Measurements from ENCODE around the gene RIN2. TPM values are rescaled to one million over a fixed set of nuclear protein-coding genes. Genes with fewer than 3 reads are reported as not detected.
A peak's percentile ranks its signal among the peaks of the same experiment; 100 is the strongest.

RIN2 gene, protein sequence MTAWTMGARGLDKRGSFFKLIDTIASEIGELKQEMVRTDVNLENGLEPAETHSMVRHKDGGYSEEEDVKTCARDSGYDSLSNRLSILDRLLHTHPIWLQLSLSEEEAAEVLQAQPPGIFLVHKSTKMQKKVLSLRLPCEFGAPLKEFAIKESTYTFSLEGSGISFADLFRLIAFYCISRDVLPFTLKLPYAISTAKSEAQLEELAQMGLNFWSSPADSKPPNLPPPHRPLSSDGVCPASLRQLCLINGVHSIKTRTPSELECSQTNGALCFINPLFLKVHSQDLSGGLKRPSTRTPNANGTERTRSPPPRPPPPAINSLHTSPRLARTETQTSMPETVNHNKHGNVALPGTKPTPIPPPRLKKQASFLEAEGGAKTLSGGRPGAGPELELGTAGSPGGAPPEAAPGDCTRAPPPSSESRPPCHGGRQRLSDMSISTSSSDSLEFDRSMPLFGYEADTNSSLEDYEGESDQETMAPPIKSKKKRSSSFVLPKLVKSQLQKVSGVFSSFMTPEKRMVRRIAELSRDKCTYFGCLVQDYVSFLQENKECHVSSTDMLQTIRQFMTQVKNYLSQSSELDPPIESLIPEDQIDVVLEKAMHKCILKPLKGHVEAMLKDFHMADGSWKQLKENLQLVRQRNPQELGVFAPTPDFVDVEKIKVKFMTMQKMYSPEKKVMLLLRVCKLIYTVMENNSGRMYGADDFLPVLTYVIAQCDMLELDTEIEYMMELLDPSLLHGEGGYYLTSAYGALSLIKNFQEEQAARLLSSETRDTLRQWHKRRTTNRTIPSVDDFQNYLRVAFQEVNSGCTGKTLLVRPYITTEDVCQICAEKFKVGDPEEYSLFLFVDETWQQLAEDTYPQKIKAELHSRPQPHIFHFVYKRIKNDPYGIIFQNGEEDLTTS
- 10 to 100 TPM; 11.8 to 14.0 TPM for polyA plus RNA-seq

DNA sequence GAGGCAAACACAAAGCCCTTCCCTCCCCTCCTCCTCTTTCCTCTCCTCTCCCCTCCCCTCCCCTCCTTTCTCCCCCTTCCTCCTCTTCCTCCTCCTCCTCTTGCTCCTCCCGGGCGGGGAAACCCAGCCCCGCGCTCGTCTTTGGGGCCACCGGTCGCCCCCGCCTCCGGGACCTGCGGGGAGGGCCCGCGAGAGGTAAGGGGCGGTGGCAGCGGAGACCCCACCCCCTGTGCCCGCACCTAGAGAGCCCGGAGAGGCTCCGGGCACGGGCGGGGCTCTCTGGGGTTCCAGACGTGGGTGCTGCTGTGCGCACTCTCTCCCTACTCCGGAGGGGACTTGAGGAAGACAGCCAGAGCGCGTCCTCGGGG lies at the start of gene RIN2:
RIN2 (plus strand) TSS at position 126 of the 368 bp plus-strand sequence. CDS start 131,344 bp downstream, outside the sequence.
- WGBS, 2 donors, result 0% methylated on average over 17 to 25 of the region's 25 CpGs
- Histone ChIP-seq H3K4me3 (ENCODE audit: low read depth in 1 of 2, low read length in 2 of 2) (peak within 1 kb of the TSS; percentile 71), H3K27ac (ENCODE audit: low read depth in 2 of 2, low read length in 1 of 2) (peak within 1 kb of the TSS; percentile 93), H3K9me3 (ENCODE audit: control insufficient read depth in 2 of 2, insufficient read depth in 1 of 2, low read depth in 1 of 2, low read length in 1 of 2) (no peaks in the 10 kb centered on the region), H3K4me1 (ENCODE audit: control insufficient read depth in 2 of 2, insufficient read depth in 2 of 2, low read length in 1 of 2) (peaks cover 0 to 2% of the 10 kb centered on the region in 2 donors), H3K36me3 (ENCODE audit: control insufficient read depth in 2 of 2, insufficient read depth in 2 of 2, low read length in 1 of 2) (no peaks in the 10 kb centered on the region), H3K27me3 (ENCODE audit: control insufficient read depth in 1 of 2, insufficient read depth in 2 of 2, low read length in 2 of 2) (no peaks in the 10 kb centered on the region)

DNA sequence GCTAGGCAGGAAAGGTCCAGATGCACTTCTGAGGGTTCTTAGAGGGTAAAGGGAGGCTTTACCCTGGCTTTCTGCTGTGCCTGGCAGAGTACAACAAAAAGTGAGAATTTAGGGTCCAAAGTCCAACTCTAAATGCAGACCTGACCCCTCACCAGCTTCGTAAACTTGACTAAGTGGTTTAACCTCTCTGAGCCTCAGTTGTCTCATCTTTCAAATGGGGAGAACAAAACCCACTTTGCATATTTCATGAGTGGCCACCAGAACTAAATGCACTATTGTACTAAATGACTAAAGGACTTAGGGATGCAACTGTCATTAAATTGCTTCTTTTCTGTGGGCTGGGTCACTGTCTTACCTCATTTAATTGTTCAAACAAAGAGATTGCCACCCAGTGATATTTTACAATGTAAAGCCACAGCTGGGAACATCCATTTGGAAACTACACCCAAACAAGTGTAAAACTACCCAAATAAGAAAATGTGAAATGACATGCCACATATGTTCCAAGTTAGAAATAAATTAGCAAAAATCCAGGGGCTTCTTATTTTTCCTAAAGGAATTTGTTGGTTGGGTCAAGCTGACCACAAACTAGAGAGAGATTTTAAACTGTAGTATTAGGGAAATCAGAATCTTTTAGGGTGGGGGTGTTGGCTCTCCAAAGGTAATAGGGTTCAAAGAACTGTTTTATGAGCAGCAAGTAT lies 48.3 kb upstream of the RIN2 start:
- 70 to 73% methylated on average over 1 of the region's 1 CpG for WGBS, 2 donors
- Histone ChIP-seq H3K4me1 (ENCODE audit: control insufficient read depth in 2 of 2, insufficient read depth in 2 of 2, low read length in 1 of 2) (peaks cover 2 to 11% of the 10 kb centered on the region in 2 donors), H3K27ac (ENCODE audit: low read depth in 2 of 2, low read length in 1 of 2) (no peak overlapping the region)

DNA sequence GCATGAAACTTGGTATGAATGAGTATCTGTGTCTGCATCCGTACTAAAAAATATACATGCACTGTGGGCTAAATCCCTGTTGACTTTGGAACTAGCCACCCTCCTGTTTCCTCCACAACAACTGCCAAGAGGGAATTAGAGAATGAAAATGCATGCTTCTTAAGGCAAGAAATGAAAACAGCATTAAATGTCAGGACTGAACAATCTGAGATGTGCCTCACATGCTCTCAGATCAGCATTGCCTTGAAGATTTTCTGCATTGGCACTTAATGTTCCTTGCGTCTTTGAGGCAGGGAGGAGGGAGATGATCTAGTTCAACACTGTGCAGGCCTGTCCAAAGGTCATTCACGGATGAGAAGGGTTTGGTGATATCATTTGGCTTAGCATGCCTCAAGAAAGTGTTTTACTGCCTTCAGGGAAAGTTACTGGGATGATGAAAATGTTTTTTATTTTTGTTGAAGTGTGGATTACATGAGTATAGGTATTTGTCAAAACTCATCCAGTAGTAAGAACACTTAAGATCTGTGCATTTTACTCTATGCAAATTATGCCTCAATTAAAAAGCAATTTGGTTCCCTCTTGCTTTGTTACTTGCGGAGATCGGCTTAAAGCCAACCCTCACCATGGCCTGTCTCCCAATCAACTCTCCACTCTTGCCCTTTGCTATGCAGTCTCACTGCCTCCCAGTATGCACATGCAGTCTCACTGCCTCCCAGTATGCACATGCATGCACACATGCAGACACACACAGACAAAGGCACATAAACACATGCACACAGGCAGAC lies 47.5 kb upstream of the RIN2 start:
- no peak overlapping the region for H3K4me3 ChIP-seq (ENCODE audit: low read depth in 1 of 2, low read length in 2 of 2)
- peaks cover 0 to 3% of the 10 kb centered on the region in 2 donors for H3K9me3 ChIP-seq (ENCODE audit: control insufficient read depth in 2 of 2, insufficient read depth in 1 of 2, low read depth in 1 of 2, low read length in 1 of 2)
- no peak overlapping the region for H3K27ac ChIP-seq (ENCODE audit: low read depth in 2 of 2, low read length in 1 of 2)
- H3K36me3 ChIP-seq (ENCODE audit: control insufficient read depth in 2 of 2, insufficient read depth in 2 of 2, low read length in 1 of 2), result no peaks in the 10 kb centered on the region
- H3K4me1 ChIP-seq (ENCODE audit: control insufficient read depth in 2 of 2, insufficient read depth in 2 of 2, low read length in 1 of 2), result peaks cover 2 to 11% of the 10 kb centered on the region in 2 donors
- no peaks in the 10 kb centered on the region for H3K27me3 ChIP-seq (ENCODE audit: control insufficient read depth in 1 of 2, insufficient read depth in 2 of 2, low read length in 2 of 2)
- WGBS, 2 donors, result 40 to 44% methylated on average over 5 of the region's 5 CpGs

More for the DNA sequence above, 48.3 kb upstream of the RIN2 start:
- Histone ChIP-seq H3K27me3 (ENCODE audit: control insufficient read depth in 1 of 2, insufficient read depth in 2 of 2, low read length in 2 of 2) (no peaks in the 10 kb centered on the region), H3K36me3 (ENCODE audit: control insufficient read depth in 2 of 2, insufficient read depth in 2 of 2, low read length in 1 of 2) (no peaks in the 10 kb centered on the region), H3K4me3 (ENCODE audit: low read depth in 1 of 2, low read length in 2 of 2) (no peak overlapping the region), H3K9me3 (ENCODE audit: control insufficient read depth in 2 of 2, insufficient read depth in 1 of 2, low read depth in 1 of 2, low read length in 1 of 2) (peaks cover 0 to 3% of the 10 kb centered on the region in 2 donors)

DNA sequence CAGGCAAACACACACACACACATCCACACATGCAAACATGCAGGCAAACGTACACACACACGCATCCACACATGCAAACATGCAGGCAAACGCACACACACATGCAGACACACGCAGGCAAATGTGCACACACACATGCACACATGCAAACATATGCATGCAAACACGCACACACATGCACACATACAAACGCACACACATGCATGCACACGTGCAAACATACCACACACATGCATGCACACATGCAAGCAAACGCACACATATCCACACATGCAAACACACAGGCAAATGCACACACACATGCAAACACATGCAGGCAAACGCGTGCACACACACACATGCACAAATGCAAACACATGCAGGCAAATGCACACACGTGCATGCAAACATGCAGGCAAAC lies 46.9 kb upstream of the RIN2 start:
- no peaks in the 10 kb centered on the region for H3K36me3 ChIP-seq (ENCODE audit: control insufficient read depth in 2 of 2, insufficient read depth in 2 of 2, low read length in 1 of 2)
- no peak overlapping the region for H3K27ac ChIP-seq (ENCODE audit: low read depth in 2 of 2, low read length in 1 of 2)
- no peak overlapping the region for H3K4me3 ChIP-seq (ENCODE audit: low read depth in 1 of 2, low read length in 2 of 2)
- H3K27me3 ChIP-seq (ENCODE audit: control insufficient read depth in 1 of 2, insufficient read depth in 2 of 2, low read length in 2 of 2), result no peaks in the 10 kb centered on the region
- WGBS, 2 donors, result 89 to 93% methylated on average over 11 of the region's 11 CpGs
- peaks cover 2 to 11% of the 10 kb centered on the region in 2 donors for H3K4me1 ChIP-seq (ENCODE audit: control insufficient read depth in 2 of 2, insufficient read depth in 2 of 2, low read length in 1 of 2)
- peaks cover 0 to 3% of the 10 kb centered on the region in 2 donors for H3K9me3 ChIP-seq (ENCODE audit: control insufficient read depth in 2 of 2, insufficient read depth in 1 of 2, low read depth in 1 of 2, low read length in 1 of 2)

DNA sequence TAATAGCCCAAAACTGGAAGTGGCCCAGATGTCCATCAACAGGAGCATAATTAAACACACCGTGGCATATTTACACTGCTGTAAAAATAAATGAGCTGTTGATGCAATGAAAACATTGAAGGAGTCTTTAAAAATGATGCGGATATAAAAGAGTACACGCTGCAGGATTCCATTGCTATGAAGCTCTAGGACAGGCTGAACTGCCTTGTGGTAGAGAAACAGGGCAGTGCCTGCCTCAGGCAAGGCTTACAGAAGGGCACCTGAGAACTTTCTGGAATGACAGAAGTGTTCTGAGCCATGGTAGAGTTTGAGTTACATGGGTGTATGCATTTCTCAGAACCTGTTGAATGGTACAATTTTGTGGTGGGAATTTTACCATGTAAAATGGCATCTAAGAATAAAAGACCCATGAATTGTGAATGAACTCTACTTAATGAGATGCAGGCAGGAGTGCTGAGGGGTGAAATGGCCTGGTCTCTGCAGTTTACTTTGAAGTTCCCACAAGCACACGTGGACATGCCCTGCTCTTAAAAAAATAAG lies 45.3 kb upstream of the RIN2 start:
- no peaks in the 10 kb centered on the region for H3K27me3 ChIP-seq (ENCODE audit: control insufficient read depth in 1 of 2, insufficient read depth in 2 of 2, low read length in 2 of 2)
- H3K9me3 ChIP-seq (ENCODE audit: control insufficient read depth in 2 of 2, insufficient read depth in 1 of 2, low read depth in 1 of 2, low read length in 1 of 2), result peaks cover 0 to 3% of the 10 kb centered on the region in 2 donors
- peak overlapping the region; percentile 50 to 67 for H3K27ac ChIP-seq (ENCODE audit: low read depth in 2 of 2, low read length in 1 of 2)
- WGBS, 2 donors, result 33 to 47% methylated on average over 4 of the region's 4 CpGs
- no peaks in the 10 kb centered on the region for H3K36me3 ChIP-seq (ENCODE audit: control insufficient read depth in 2 of 2, insufficient read depth in 2 of 2, low read length in 1 of 2)
- peaks cover 2 to 11% of the 10 kb centered on the region in 2 donors for H3K4me1 ChIP-seq (ENCODE audit: control insufficient read depth in 2 of 2, insufficient read depth in 2 of 2, low read length in 1 of 2)
- H3K4me3 ChIP-seq (ENCODE audit: low read depth in 1 of 2, low read length in 2 of 2), result no peak overlapping the region

DNA sequence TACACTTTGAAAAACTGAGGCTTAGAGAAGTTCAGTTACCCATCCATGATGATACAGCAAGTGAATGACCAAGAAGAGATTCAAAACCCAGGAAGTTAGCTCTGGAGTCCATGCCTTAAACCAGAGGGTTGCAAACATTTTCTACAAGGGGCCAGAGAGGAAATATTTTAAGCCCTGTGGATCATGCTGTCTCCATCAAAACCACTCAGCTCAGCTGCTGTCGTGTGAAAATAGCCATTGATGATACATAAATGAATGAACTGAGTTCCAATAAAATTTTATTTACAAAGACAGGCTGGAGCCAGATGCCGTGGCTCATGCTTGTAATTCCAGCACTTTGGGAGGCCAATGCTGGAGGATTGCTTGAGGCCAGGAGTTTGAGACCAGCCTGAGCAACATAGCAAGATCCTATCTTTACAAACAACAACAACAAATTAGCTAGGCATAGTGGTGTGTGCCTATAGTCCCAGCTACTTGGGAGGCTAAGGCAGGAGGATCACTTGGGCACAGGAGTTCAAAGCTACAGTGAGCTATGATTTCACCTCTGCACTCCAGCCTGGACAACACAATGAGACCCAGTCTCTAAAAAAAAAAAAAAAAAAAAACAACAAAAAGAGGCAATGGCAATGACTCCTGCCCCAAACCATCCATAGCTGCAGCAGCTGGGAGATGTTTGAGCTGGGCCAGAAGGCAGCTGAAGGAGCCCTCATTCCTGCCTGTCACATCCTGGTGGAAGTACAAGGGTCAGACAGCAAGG lies 44.1 kb upstream of the RIN2 start:
- peaks cover 0 to 3% of the 10 kb centered on the region in 2 donors for H3K9me3 ChIP-seq (ENCODE audit: control insufficient read depth in 2 of 2, insufficient read depth in 1 of 2, low read depth in 1 of 2, low read length in 1 of 2)
- H3K27ac ChIP-seq (ENCODE audit: low read depth in 2 of 2, low read length in 1 of 2), result no peak overlapping the region
- no peak overlapping the region for H3K4me3 ChIP-seq (ENCODE audit: low read depth in 1 of 2, low read length in 2 of 2)
- H3K36me3 ChIP-seq (ENCODE audit: control insufficient read depth in 2 of 2, insufficient read depth in 2 of 2, low read length in 1 of 2), result no peaks in the 10 kb centered on the region
- no peaks in the 10 kb centered on the region for H3K27me3 ChIP-seq (ENCODE audit: control insufficient read depth in 1 of 2, insufficient read depth in 2 of 2, low read length in 2 of 2)
- peaks cover 2 to 11% of the 10 kb centered on the region in 2 donors for H3K4me1 ChIP-seq (ENCODE audit: control insufficient read depth in 2 of 2, insufficient read depth in 2 of 2, low read length in 1 of 2)
- WGBS, 2 donors, result 73 to 74% methylated on average over 2 of the region's 2 CpGs

DNA sequence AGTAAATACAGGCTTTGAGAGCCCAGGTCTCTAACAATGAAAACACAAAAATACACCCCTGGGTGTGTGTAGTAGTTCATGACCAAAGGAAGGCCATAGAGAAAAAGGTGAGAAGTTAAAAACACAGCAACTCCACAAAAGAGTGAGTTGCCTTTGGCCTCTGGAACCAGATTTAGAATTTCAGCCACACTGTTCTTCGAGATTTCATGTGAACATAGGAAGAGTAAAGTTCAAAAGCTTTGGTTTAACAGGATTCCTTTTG lies 43.5 kb upstream of the RIN2 start:
- peaks cover 2 to 11% of the 10 kb centered on the region in 2 donors for H3K4me1 ChIP-seq (ENCODE audit: control insufficient read depth in 2 of 2, insufficient read depth in 2 of 2, low read length in 1 of 2)

DNA sequence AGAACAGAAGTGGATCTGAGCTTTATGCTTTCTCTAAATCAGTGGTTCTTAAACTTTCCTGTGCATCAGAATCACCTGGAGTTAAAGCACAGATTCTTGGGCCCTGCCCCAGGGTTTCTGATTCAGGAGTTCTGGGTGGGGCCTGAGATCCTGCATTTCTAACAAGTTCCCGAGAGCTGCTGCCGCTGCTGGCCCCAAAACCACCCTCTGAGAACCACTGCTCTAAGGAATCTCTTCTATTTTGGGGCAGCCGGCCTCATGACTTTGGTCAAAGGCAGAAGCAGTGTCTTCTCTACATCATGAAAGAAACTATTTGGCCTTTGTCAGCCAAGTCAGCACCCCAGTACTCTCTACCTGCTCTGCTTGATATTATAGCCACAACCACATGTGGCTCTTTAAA lies 42.1 kb upstream of the RIN2 start:
- Histone ChIP-seq H3K27me3 (ENCODE audit: control insufficient read depth in 1 of 2, insufficient read depth in 2 of 2, low read length in 2 of 2) (no peaks in the 10 kb centered on the region), H3K9me3 (ENCODE audit: control insufficient read depth in 2 of 2, insufficient read depth in 1 of 2, low read depth in 1 of 2, low read length in 1 of 2) (peaks cover 0 to 3% of the 10 kb centered on the region in 2 donors), H3K27ac (ENCODE audit: low read depth in 2 of 2, low read length in 1 of 2) (no peak overlapping the region), H3K4me1 (ENCODE audit: control insufficient read depth in 2 of 2, insufficient read depth in 2 of 2, low read length in 1 of 2) (peaks cover 2 to 9% of the 10 kb centered on the region in 2 donors), H3K4me3 (ENCODE audit: low read depth in 1 of 2, low read length in 2 of 2) (no peak overlapping the region), H3K36me3 (ENCODE audit: control insufficient read depth in 2 of 2, insufficient read depth in 2 of 2, low read length in 1 of 2) (no peaks in the 10 kb centered on the region)
- 92 to 97% methylated on average over 3 of the region's 3 CpGs for WGBS, 2 donors

More for the DNA sequence above, 43.5 kb upstream of the RIN2 start:
- no peaks in the 10 kb centered on the region for H3K36me3 ChIP-seq (ENCODE audit: control insufficient read depth in 2 of 2, insufficient read depth in 2 of 2, low read length in 1 of 2)
- no peak overlapping the region for H3K4me3 ChIP-seq (ENCODE audit: low read depth in 1 of 2, low read length in 2 of 2)
- no peak overlapping the region for H3K27ac ChIP-seq (ENCODE audit: low read depth in 2 of 2, low read length in 1 of 2)
- peaks cover 0 to 3% of the 10 kb centered on the region in 2 donors for H3K9me3 ChIP-seq (ENCODE audit: control insufficient read depth in 2 of 2, insufficient read depth in 1 of 2, low read depth in 1 of 2, low read length in 1 of 2)
- 79 to 81% methylated on average over 1 of the region's 1 CpG for WGBS, 2 donors
- no peaks in the 10 kb centered on the region for H3K27me3 ChIP-seq (ENCODE audit: control insufficient read depth in 1 of 2, insufficient read depth in 2 of 2, low read length in 2 of 2)
